Osteocyte (in vitro differentiated cells): ENCODE data around the gene WNT10A. TPM values are rescaled to one million over a fixed set of nuclear protein-coding genes. Genes with fewer than 3 reads are reported as not detected.

Source experiments
- DNase-seq: peaks from one replicate; pipeline ENCODE4 v3.0.0; 2021; ENCODE audit warnings: mixed read lengths; ENCODE audit not compliant: unreplicated experiment; ENCODE audit errors: extremely low spot score
- H3K27ac Mint-ChIP-seq: one replicate; pipeline ENCODE4 v1.8.0; 2021; ENCODE audit warnings: mild to moderate bottlenecking, mixed read lengths; ENCODE audit not compliant: unreplicated experiment
- H3K27me3 Mint-ChIP-seq: one replicate; pipeline ENCODE4 v1.8.0; 2021; ENCODE audit warnings: mixed read lengths; ENCODE audit not compliant: unreplicated experiment
- H3K36me3 Mint-ChIP-seq: one replicate; pipeline ENCODE4 v1.8.0; 2021; ENCODE audit warnings: mixed read lengths; ENCODE audit not compliant: unreplicated experiment
- H3K4me1 Mint-ChIP-seq: one replicate; pipeline ENCODE4 v1.8.0; 2021; ENCODE audit warnings: mixed read lengths; ENCODE audit not compliant: unreplicated experiment
- H3K4me3 Mint-ChIP-seq: one replicate; pipeline ENCODE4 v1.8.0; 2021; ENCODE audit warnings: mild to moderate bottlenecking, moderate library complexity, mixed read lengths; ENCODE audit not compliant: unreplicated experiment
- H3K9me3 Mint-ChIP-seq: one replicate; pipeline ENCODE4 v1.8.0; 2021; ENCODE audit warnings: mixed read lengths; ENCODE audit not compliant: unreplicated experiment
- CTCF ChIP-seq: fragments of 200-600 bp; sonication (generic); IDR thresholded peaks from 2 replicates; pipeline ENCODE4 v1.5.0; 2021; ENCODE audit warnings: antibody characterized with exemption, mild to moderate bottlenecking, moderate library complexity
- total RNA-seq: library from RNA; stranded (reverse); gene quantifications from 2 replicates; pipeline ENCODE4 v1.2.1, GENCODE V29; 2021

WNT10A gene
- total RNA-seq, 1 donor from 2014 or later = not detected

GRCh38 chr2:218883491-218884490 lies 3.1 kb downstream of the WNT10A start:
- Mint-ChIP-seq H3K27me3 (peaks cover 69% of the 10 kb centered on the region), H3K27ac (no peak overlapping the region), H3K4me3 (peak overlapping the region; percentile 42), H3K9me3 (no peaks in the 10 kb centered on the region), H3K4me1 (peaks cover 17% of the 10 kb centered on the region), H3K36me3 (no peaks in the 10 kb centered on the region)
- no peak for DNase-seq
- no peak for TF ChIP-seq CTCF

GRCh38 chr2:218884519-218884918 lies 3.9 kb downstream of the WNT10A start:
- no peak for TF ChIP-seq CTCF
- peak overlapping the region; percentile 46 for H3K4me3 Mint-ChIP-seq
- H3K9me3 Mint-ChIP-seq = no peaks in the 10 kb centered on the region
- H3K36me3 Mint-ChIP-seq = no peaks in the 10 kb centered on the region
- H3K27me3 Mint-ChIP-seq = peaks cover 63% of the 10 kb centered on the region
- H3K27ac Mint-ChIP-seq = no peak overlapping the region
- peaks cover 12% of the 10 kb centered on the region for H3K4me1 Mint-ChIP-seq
- no peak for DNase-seq

GRCh38 chr2:218885981-218886947 lies 5.6 kb downstream of the WNT10A start:
- H3K36me3 Mint-ChIP-seq = no peaks in the 10 kb centered on the region
- H3K27me3 Mint-ChIP-seq = peaks cover 59% of the 10 kb centered on the region
- no peak for DNase-seq
- H3K27ac Mint-ChIP-seq = no peak overlapping the region
- H3K4me1 Mint-ChIP-seq = peaks cover 6% of the 10 kb centered on the region
- H3K4me3 Mint-ChIP-seq = no peak overlapping the region
- no peak for TF ChIP-seq CTCF
- H3K9me3 Mint-ChIP-seq = no peaks in the 10 kb centered on the region

- no peak for TF ChIP-seq CTCF
- Mint-ChIP-seq H3K4me1 (peaks cover 6% of the 10 kb centered on the region), H3K9me3 (no peaks in the 10 kb centered on the region), H3K36me3 (no peaks in the 10 kb centered on the region), H3K4me3 (no peak overlapping the region), H3K27me3 (peaks cover 55% of the 10 kb centered on the region), H3K27ac (no peak overlapping the region)
- no peak for DNase-seq
Observed at GRCh38 chr2:218887079-218887478, 6.4 kb downstream of the WNT10A start.
